H1 (cell line): ENCODE data around the gene AFAP1L2. TPM values are rescaled to one million over a fixed set of nuclear protein-coding genes. Genes with fewer than 3 reads are reported as not detected.

ENCODE experiments used
- CTCF ChIA-PET: fragments of 300-600 bp; sonication (Branson Sonifier 250); formaldehyde crosslinking; loops from one replicate; lab custom pipeline; 2021; ENCODE audit not compliant: partially characterized antibody; lab: Charles Lee
- POLR2A ChIA-PET: fragments of 300-600 bp; sonication (Branson Sonifier 250); formaldehyde crosslinking; loops from one replicate; lab custom pipeline; 2021; ENCODE audit warnings: inconsistent platforms; ENCODE audit not compliant: partially characterized antibody; lab: Charles Lee
- DNase-seq, 2 experiments: peaks; one replicate each; pipeline versions ENCODE4 v3.0.0 to v3.0.0-alpha.2; 2010 to 2022; ENCODE audit warnings: low spot score in 2 of 2, low read depth in 1 of 2, mixed read lengths in 1 of 2
- FAIRE-seq: peaks from 2 replicates; lab custom pipeline; 2011; peaks lifted over from hg19 to GRCh38; lab: Jason Lieb, UNC
- H2AFZ ChIP-seq: 2 replicates; pipeline ENCODE4 v1.8.1; 2012; ENCODE audit warnings: low read length, inconsistent platforms
- H2AK5ac ChIP-seq: 2 replicates; pipeline ENCODE4 v1.6.1; 2013; ENCODE audit warnings: low read depth, low read length
- H2BK120ac ChIP-seq: replicated peaks from 2 replicates; pipeline ENCODE3; 2013; ENCODE audit warnings: low read depth, low read length, inconsistent platforms
- H2BK12ac ChIP-seq: 2 replicates; pipeline ENCODE4 v1.6.1; 2013; ENCODE audit warnings: low read depth, low read length
- H2BK15ac ChIP-seq: 2 replicates; pipeline ENCODE4 v1.6.1; 2013; ENCODE audit warnings: low read length
- H2BK20ac ChIP-seq: 2 replicates; pipeline ENCODE4 v1.6.1; 2013; ENCODE audit warnings: low read length
- H2BK5ac ChIP-seq: 2 replicates; pipeline ENCODE4 v1.6.1; 2013; ENCODE audit warnings: low read depth, low read length
- H3K14ac ChIP-seq: 2 replicates; pipeline ENCODE4 v1.6.1; 2013; ENCODE audit warnings: inconsistent platforms; ENCODE audit not compliant: insufficient read length
- H3K18ac ChIP-seq: 2 replicates; pipeline ENCODE4 v1.6.1; 2013; ENCODE audit warnings: low read length; ENCODE audit errors: extremely low read depth
- H3K23ac ChIP-seq: 2 replicates; pipeline ENCODE4 v1.6.1; 2013; ENCODE audit warnings: inconsistent platforms; ENCODE audit not compliant: insufficient read length
- H3K23me2 ChIP-seq: 2 replicates; pipeline ENCODE4 v1.6.1; 2013; ENCODE audit warnings: low read depth, low read length
- H3K27ac ChIP-seq: 2 replicates; pipeline ENCODE4 v1.6.1; 2011; ENCODE audit warnings: low read depth, low read length, inconsistent platforms
- H3K27me3 ChIP-seq, 4 experiments: replicated peaks in 1 of 4; 1 replicate in 1 of 4; 2 replicates in 3 of 4; pipeline versions ENCODE4 v1.6.1 to v1.8.1; 2011 to 2013; ENCODE audit warnings: low read length in 3 of 4, mild to moderate bottlenecking in 3 of 4, inconsistent platforms in 2 of 4, mixed read lengths in 2 of 4, moderate library complexity in 1 of 4; ENCODE audit not compliant: control insufficient read depth in 3 of 4, insufficient read depth in 3 of 4; ENCODE audit errors: extremely low read depth in 1 of 4
- H3K36me3 ChIP-seq, 4 experiments: 2 replicates each; pipeline versions ENCODE4 v1.6.1 to v1.8.1; 2011 to 2013; ENCODE audit warnings: mild to moderate bottlenecking in 4 of 4, low read length in 3 of 4, moderate library complexity in 2 of 4, control low read depth in 1 of 4, inconsistent platforms in 1 of 4; ENCODE audit not compliant: insufficient read depth in 4 of 4, control insufficient read depth in 2 of 4
- H3K4ac ChIP-seq: replicated peaks from 2 replicates; pipeline ENCODE3; 2013; ENCODE audit warnings: low read length, low read depth, mixed read lengths, inconsistent platforms; ENCODE audit not compliant: insufficient read length
- H3K4me1 ChIP-seq, 4 experiments: replicated peaks in 1 of 4; 1 replicate in 1 of 4; 2 replicates in 3 of 4; pipeline versions ENCODE4 v1.6.1 to v1.8.1; 2011 to 2013; ENCODE audit warnings: low read length in 3 of 4, inconsistent platforms in 2 of 4, mixed read lengths in 1 of 4; ENCODE audit not compliant: insufficient read depth in 4 of 4, control insufficient read depth in 3 of 4
- H3K4me2 ChIP-seq, 2 experiments: 2 replicates each; pipeline versions ENCODE4 v1.6.1 to v1.8.1; 2011 to 2013; ENCODE audit warnings: low read depth in 2 of 2, low read length in 2 of 2, control low read depth in 1 of 2, inconsistent platforms in 1 of 2, mild to moderate bottlenecking in 1 of 2; ENCODE audit not compliant: insufficient read depth in 1 of 2
- H3K4me3 ChIP-seq, 4 experiments: fragments of 200-600, 300-600 bp in 1 of 4; sonication (generic), shearing (Covaris generic), sonication (Bioruptor Twin) in 1 of 4; 2 replicates each; pipeline versions ENCODE4 v1.5.1 to v1.8.1; 2011 to 2016; ENCODE audit warnings: low read length in 4 of 4, low read depth in 3 of 4, control low read depth in 2 of 4, inconsistent platforms in 2 of 4, mild to moderate bottlenecking in 2 of 4, mixed read lengths in 1 of 4, moderate library complexity in 1 of 4; ENCODE audit not compliant: insufficient read depth in 2 of 4; ENCODE audit errors: extremely low read depth in 1 of 4
- H3K56ac ChIP-seq: replicated peaks from 2 replicates; pipeline ENCODE3; 2013; ENCODE audit warnings: low read depth, mild to moderate bottlenecking, mixed read lengths, low read length, inconsistent platforms; ENCODE audit not compliant: insufficient read length
- H3K79me1 ChIP-seq: 2 replicates; pipeline ENCODE4 v1.6.1; 2013; ENCODE audit warnings: low read depth, low read length, control low read depth
- H3K79me2 ChIP-seq, 2 experiments: 2 replicates each; pipeline versions ENCODE4 v1.6.1 to v1.8.1; 2012 to 2013; ENCODE audit warnings: low read length in 2 of 2, mild to moderate bottlenecking in 2 of 2, inconsistent platforms in 1 of 2; ENCODE audit not compliant: insufficient read depth in 2 of 2, control insufficient read depth in 1 of 2
- H3K9ac ChIP-seq, 4 experiments: replicated peaks in 1 of 4; 1 replicate in 1 of 4; 2 replicates in 3 of 4; pipeline versions ENCODE4 v1.6.1 to v1.8.1; 2011 to 2013; ENCODE audit warnings: low read depth in 3 of 4, low read length in 3 of 4, control low read depth in 2 of 4, mild to moderate bottlenecking in 2 of 4, moderate library complexity in 2 of 4, inconsistent platforms in 1 of 4; ENCODE audit errors: extremely low read depth in 1 of 4
- H3K9me3 ChIP-seq, 2 experiments: 2 replicates each; pipeline versions ENCODE4 v1.6.1 to v1.8.1; 2012 to 2013; ENCODE audit warnings: mild to moderate bottlenecking in 2 of 2, moderate library complexity in 2 of 2, control low read depth in 1 of 2, inconsistent platforms in 1 of 2, low read depth in 1 of 2, low read length in 1 of 2, mixed read lengths in 1 of 2; ENCODE audit not compliant: insufficient read depth in 2 of 2
- H4K20me1 ChIP-seq, 2 experiments: replicated peaks in 1 of 2; 2 replicates each; pipeline versions ENCODE3 to v1.8.1; 2011 to 2013; ENCODE audit warnings: inconsistent platforms in 2 of 2, low read length in 2 of 2, mild to moderate bottlenecking in 1 of 2; ENCODE audit not compliant: insufficient read depth in 2 of 2, control insufficient read depth in 1 of 2
- H4K5ac ChIP-seq: 2 replicates; pipeline ENCODE4 v1.6.1; 2013; ENCODE audit warnings: low read length, low read depth, mixed read lengths, inconsistent platforms; ENCODE audit not compliant: insufficient read length
- H4K8ac ChIP-seq: 2 replicates; pipeline ENCODE4 v1.8.0; 2013; ENCODE audit warnings: mild to moderate bottlenecking, moderate library complexity, low read length, inconsistent platforms; ENCODE audit not compliant: insufficient read depth; ENCODE audit errors: extremely low read depth
- H4K91ac ChIP-seq: replicated peaks from 2 replicates; pipeline ENCODE3; 2013; ENCODE audit warnings: low read length, mixed read lengths, inconsistent platforms; ENCODE audit not compliant: insufficient read length
- BCL11A ChIP-seq, 2 experiments: IDR thresholded peaks; one replicate each; pipeline ENCODE4 v1.6.1; 2011; ENCODE audit warnings: low read depth in 2 of 2, low read length in 2 of 2, mild to moderate bottlenecking in 2 of 2
- EZH2 ChIP-seq: fragments of 200-600 bp; sonication (generic); IDR thresholded peaks from 2 replicates; pipeline ENCODE4 v1.7.1; 2012; ENCODE audit warnings: low read depth, mild to moderate bottlenecking, moderate library complexity, low read length, inconsistent platforms; ENCODE audit not compliant: severe bottlenecking
- SP2 ChIP-seq: IDR thresholded peaks from 2 replicates; pipeline ENCODE4 v1.6.1; 2012; ENCODE audit warnings: mild to moderate bottlenecking, low read length, inconsistent platforms
- SP4 ChIP-seq: IDR thresholded peaks from 2 replicates; pipeline ENCODE4 v1.6.1; 2012; ENCODE audit warnings: low read length, inconsistent platforms
- ZNF274 ChIP-seq: IDR thresholded peaks from 2 replicates; pipeline ENCODE4 v1.7.0; 2012; ENCODE audit warnings: low read length, borderline replicate concordance; ENCODE audit errors: extremely low read depth
- WGBS, 2 experiments: shearing (Covaris generic) in 1 of 2; methylation state at CpG; one replicate each; pipeline versions ENCODE4 v1.1.6 to v1.1.7; 2013 to 2015; ENCODE audit warnings: low lambda C conversion rate in 2 of 2, mixed read lengths in 2 of 2, inconsistent platforms in 1 of 2, low coverage in 1 of 2, missing lambda C conversion rate in 1 of 2; ENCODE audit not compliant: insufficient replicate concordance in 2 of 2, insufficient coverage in 1 of 2, insufficient read length in 1 of 2; ENCODE audit errors: extremely low coverage in 1 of 2, missing lambda C conversion rate in 1 of 2; 5-methylcytosine and 5-hydroxymethylcytosine counted together
- polyA plus RNA-seq, 7 experiments: library from polyadenylated mRNA; depleted of rRNA in 3 of 7; stranded (reverse) in 5 of 7; unstranded in 2 of 7; fragments of >200 nt in 5 of 7; fragments of 200-250 nt in 2 of 7; gene quantifications; 1 replicate in 5 of 7; 2 replicates in 1 of 7; 4 replicates in 1 of 7; pipeline versions ENCODE4 v1.2.1 to v1.2.3, GENCODE V29; 2011 to 2013; ENCODE audit warnings: missing spikeins in 2 of 7, mixed read lengths in 2 of 7
- total RNA-seq: library from RNA; stranded (reverse); fragmentation: NEBNext Ultra II Directional; extraction: Animal tissue kit (Norgen Biotek cat#: 25700); gene quantifications from 2 replicates; pipeline ENCODE4 v1.2.1, GENCODE V29; 2021

Gene AFAP1L2
- total and polyA plus RNA-seq, 2 of the 8 experiments (the other 6 are each of a cell fraction or from before 2014, with no cell fraction given): 3.9 to 6.4 TPM

GRCh38 chr10:114345701-114346100 lies 58.6 kb downstream of the AFAP1L2 start:
- DNase-seq (no peak), FAIRE-seq (no peak)
- peaks cover 0 to 5% (median 0%) of the 10 kb centered on the region in 4 experiments; a peak in 2 of 7 replicates for H3K4me1 ChIP-seq
- H4K20me1 ChIP-seq: no peaks in the 10 kb centered on the region
- no peaks in the 10 kb centered on the region for H3K23me2 ChIP-seq
- H4K8ac ChIP-seq: no peak overlapping the region
- no peak overlapping the region for H3K4me2 ChIP-seq
- H3K9me3 ChIP-seq: no peaks in the 10 kb centered on the region
- H3K4me3 ChIP-seq: no peak overlapping the region
- no peaks in the 10 kb centered on the region for H3K36me3 ChIP-seq
- H3K79me1 ChIP-seq: no peaks in the 10 kb centered on the region
- H3K27ac ChIP-seq: no peak overlapping the region
- CTCF ChIA-PET: interaction anchor here (0.6 to 8.4 kb wide), 5 partner anchors 17 to 463 kb away, joined by 3 to 48 read pairs (median 16); no protein-coding TSS in a partner anchor
- H2BK5ac ChIP-seq: no peak overlapping the region; the same call in 1 of the 2 replicates
- H3K9ac ChIP-seq: no peak overlapping the region
- H2BK15ac ChIP-seq: peak overlapping the region; percentile 72; the same call in 1 of the 2 replicates
- peak overlapping the region; percentile 14; the same call in 1 of the 2 replicates for H2BK12ac ChIP-seq
- no peak overlapping the region for H3K23ac ChIP-seq
- no peaks in the 10 kb centered on the region for H3K79me2 ChIP-seq
- H4K5ac ChIP-seq: no peak overlapping the region
- H2AK5ac ChIP-seq: no peak overlapping the region
- WGBS, 2 experiments: 94% methylated on average over 10 of the region's 10 CpGs; no CpG with 5 or more reads in 1 of the 2 experiments
- H3K56ac ChIP-seq: no peak overlapping the region
- no peak overlapping the region for H3K14ac ChIP-seq
- no peak overlapping the region for H3K18ac ChIP-seq
- H3K4ac ChIP-seq: no peak overlapping the region
- no peaks in the 10 kb centered on the region for H3K27me3 ChIP-seq
- H4K91ac ChIP-seq: peak overlapping the region; percentile 19
- no peak overlapping the region for H2BK120ac ChIP-seq
- POLR2A ChIA-PET: no interaction called here
- H2AFZ ChIP-seq: no peak overlapping the region
- H2BK20ac ChIP-seq: no peak overlapping the region
- TF ChIP-seq SP4: no peak
- no peak for TF ChIP-seq ZNF274
- TF ChIP-seq EZH2: no peak
- no peak for TF ChIP-seq BCL11A (IDR thresholded peaks at IDR 0.05; ENCODE audit: low read depth in 2 of 2, low read length in 2 of 2)
- no peak for TF ChIP-seq SP2
